ENCODE data around the gene STPG4. TPM values are rescaled to one million over a fixed set of nuclear protein-coding genes. Genes with fewer than 3 reads are reported as not detected.
A peak's percentile ranks its signal among the peaks of the same experiment; 100 is the strongest.
"Not testable (repeated sequence)": the region's sequence is repeated elsewhere in the genome, so short reads cannot be mapped to it uniquely, and the experiment has no call there.

The STPG4 gene
- total RNA-seq, 2 donors from 2014 or later: 0.21 TPM; not detected in 1

DNA sequence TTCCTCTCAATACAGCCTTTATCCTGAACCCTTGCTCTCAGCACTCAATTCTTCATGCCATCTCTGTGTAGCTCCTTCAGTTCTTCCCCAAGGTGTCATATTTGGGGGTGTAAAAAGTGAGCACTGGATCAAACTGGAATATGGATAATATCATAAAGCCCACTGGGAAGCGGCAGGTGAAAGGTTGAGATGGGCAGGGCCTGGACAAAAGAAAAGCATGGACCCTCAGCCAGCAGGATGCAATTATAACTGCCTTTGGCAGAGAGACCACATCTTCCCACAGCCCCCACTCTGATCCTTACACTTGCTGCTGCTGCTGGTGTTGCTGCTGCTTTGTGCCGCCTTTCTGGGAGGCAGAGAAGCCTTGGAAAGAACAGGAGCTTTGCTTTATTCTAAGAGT lies 31.2 kb upstream of the STPG4 start:
- DNase-seq: no peak
- H3K27me3 Mint-ChIP-seq: peaks cover 37% of the 10 kb centered on the region

DNA sequence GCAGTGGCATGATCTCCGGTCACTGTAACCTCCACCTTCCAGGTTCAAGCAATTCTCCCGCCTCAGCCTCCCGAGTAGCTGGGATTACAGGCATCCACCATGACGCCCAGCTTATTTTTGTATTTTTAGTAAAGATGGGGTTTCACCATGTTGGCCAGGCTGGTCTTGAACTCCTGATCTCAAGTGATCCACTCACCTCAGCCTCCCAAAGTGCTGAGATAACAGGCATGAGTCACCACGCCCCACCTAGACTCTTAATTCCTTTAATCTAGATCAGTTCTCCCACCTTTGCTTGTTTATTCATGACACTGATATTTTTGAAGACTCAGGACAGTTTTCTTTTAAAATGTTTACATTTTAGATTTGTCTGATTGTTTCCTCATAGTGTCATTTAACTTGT lies 30.0 kb upstream of the STPG4 start:
- not testable (repeated sequence) for ATAC-seq; DNase-seq; H3K27ac Mint-ChIP-seq; H3K4me1 Mint-ChIP-seq; H3K4me3 Mint-ChIP-seq; H3K9me3 ChIP-seq (ENCODE audit: control insufficient read depth, low read length, poor library complexity, severe bottlenecking)
- peaks cover 37% of the 10 kb centered on the region for H3K27me3 Mint-ChIP-seq
- H3K36me3 Mint-ChIP-seq (ENCODE audit: low read depth): peaks cover 12% of the 10 kb centered on the region

More for the DNA sequence above, 31.2 kb upstream of the STPG4 start:
- Mint-ChIP-seq H3K36me3 (ENCODE audit: low read depth) (peaks cover 10% of the 10 kb centered on the region), H3K27ac (peak overlapping the region; percentile 19), H3K4me3 (no peak overlapping the region), H3K4me1 (no peaks in the 10 kb centered on the region)
- H3K9me3 ChIP-seq (ENCODE audit: control insufficient read depth, low read length, poor library complexity, severe bottlenecking): no peaks in the 10 kb centered on the region
- ATAC-seq: no peak

DNA sequence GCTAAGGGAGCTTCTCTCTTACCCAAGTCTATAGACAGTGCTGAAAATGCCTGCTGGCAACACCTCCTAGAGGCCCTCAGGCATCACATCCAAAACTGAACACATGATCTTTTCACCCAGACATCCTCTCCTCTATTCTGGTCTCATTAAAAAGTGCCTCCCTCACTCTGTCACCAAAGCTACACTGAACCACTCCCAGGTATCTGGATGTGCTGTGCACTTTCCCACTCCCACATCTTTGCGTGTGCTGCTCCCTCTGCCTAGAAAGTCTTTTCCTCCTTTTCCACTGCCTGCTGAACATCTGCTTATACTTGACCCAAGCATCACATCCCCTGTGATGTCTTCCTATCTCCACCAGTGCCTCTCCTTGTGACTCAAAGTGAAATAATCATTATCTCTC lies 26.1 kb upstream of the STPG4 start:
- ATAC-seq (no peak), DNase-seq (no peak)
- H3K9me3 ChIP-seq (ENCODE audit: control insufficient read depth, low read length, poor library complexity, severe bottlenecking): no peaks in the 10 kb centered on the region
- peaks cover 26% of the 10 kb centered on the region for H3K27me3 Mint-ChIP-seq
- H3K36me3 Mint-ChIP-seq (ENCODE audit: low read depth): peaks cover 8% of the 10 kb centered on the region
- H3K27ac Mint-ChIP-seq: peak overlapping the region; percentile 24
- H3K4me3 Mint-ChIP-seq: no peak overlapping the region
- H3K4me1 Mint-ChIP-seq: peaks cover 11% of the 10 kb centered on the region

DNA sequence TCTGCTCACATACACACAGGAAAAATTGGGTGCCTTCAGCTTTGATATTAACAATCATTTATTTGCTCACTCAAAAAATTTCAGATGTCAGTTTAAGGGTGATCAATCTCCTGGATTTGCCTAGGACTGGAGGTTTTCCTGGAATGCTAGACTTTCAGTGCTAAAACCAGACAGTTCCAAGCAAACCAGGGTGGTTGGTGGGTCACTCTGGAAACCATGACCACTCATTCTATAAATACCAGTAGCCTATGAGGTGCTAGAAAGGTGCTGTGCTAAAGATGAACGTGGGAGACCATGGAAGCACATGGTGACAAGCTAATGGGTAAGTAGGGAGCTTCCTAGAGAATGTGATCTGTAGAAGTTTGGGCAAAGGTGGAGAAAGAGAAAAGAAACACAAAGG lies 25.4 kb upstream of the STPG4 start:
- no peak overlapping the region for H3K4me3 Mint-ChIP-seq
- ATAC-seq (no peak), DNase-seq (no peak)
- H3K27ac Mint-ChIP-seq: peak overlapping the region; percentile 24
- H3K4me1 Mint-ChIP-seq: peaks cover 14% of the 10 kb centered on the region
- H3K27me3 Mint-ChIP-seq: peaks cover 20% of the 10 kb centered on the region
- no peaks in the 10 kb centered on the region for H3K9me3 ChIP-seq (ENCODE audit: control insufficient read depth, low read length, poor library complexity, severe bottlenecking)
- peaks cover 11% of the 10 kb centered on the region for H3K36me3 Mint-ChIP-seq (ENCODE audit: low read depth)

DNA sequence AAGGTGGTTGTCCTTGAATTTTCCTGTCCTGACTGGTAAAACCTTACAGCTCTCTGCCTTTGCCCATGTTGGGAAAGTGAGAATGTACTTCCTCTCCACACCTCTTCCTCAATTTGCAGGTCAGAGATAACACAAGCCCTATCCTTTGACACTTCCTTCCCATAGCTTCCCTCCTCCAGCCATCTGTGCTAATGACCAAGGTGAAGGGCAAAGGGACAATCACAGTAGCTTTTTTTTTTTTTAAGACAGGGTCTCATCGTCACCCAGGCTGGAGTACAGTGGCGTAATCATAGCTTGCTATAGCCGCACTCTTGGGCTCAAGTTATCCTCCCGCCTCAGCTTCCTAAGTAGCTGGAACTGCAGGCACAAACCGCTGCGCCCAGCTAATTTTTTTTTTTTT lies 24.3 kb upstream of the STPG4 start:
- no peaks in the 10 kb centered on the region for H3K9me3 ChIP-seq (ENCODE audit: control insufficient read depth, low read length, poor library complexity, severe bottlenecking)
- ATAC-seq (no peak), DNase-seq (no peak)
- no peak overlapping the region for H3K4me3 Mint-ChIP-seq
- peaks cover 22% of the 10 kb centered on the region for H3K4me1 Mint-ChIP-seq
- peaks cover 12% of the 10 kb centered on the region for H3K27me3 Mint-ChIP-seq
- H3K36me3 Mint-ChIP-seq (ENCODE audit: low read depth): peaks cover 11% of the 10 kb centered on the region
- no peak overlapping the region for H3K27ac Mint-ChIP-seq

DNA sequence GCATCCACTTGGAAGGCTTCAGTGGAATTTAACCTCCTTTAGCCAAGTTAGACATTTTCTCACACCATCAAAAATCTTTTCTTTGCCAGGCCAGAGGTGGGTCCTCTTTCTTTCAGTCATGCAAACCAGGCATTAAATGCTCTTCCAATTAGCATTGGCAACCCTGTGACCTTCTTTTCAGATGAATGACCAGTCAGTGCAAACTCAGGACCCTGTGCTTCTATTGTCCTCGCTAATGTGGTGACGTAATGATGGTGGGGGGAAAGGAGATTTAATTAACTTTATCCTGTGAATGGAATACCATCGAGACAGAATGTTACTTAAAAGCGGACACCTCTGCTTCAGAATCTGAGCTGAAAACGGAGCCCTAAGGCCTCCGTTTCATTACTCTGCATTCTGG lies 23.2 kb upstream of the STPG4 start:
- H3K9me3 ChIP-seq (ENCODE audit: control insufficient read depth, low read length, poor library complexity, severe bottlenecking): no peaks in the 10 kb centered on the region
- Mint-ChIP-seq H3K4me3 (no peak overlapping the region), H3K36me3 (ENCODE audit: low read depth) (peaks cover 11% of the 10 kb centered on the region), H3K4me1 (peaks cover 26% of the 10 kb centered on the region), H3K27ac (peak overlapping the region; percentile 99), H3K27me3 (peaks cover 12% of the 10 kb centered on the region)
- no peak for ATAC-seq
- no peak for DNase-seq

DNA sequence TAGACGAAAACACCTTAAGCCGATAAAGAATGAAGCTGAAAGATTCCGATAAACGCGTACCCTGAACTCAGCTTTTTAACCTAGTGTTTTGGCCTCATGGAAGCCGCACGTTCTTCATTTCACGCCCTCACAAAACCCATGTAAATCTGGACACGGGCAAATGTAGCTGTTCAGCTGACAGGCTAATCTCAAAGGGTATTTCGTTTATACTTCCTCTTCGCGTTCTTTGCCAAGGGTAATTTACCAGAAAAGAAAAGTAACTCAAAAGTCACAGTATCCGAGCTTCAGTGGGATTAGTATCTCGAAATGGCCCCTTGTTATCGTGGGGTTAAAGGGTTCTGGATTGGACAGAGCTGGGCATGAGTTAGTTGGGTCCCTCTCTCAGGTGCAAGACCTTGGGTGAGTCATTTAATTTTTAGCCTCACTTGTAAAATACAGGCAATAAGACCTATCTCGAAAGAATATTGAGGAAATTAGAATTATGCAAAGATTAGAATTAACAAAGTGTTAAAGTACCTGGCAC lies 22.0 kb upstream of the STPG4 start:
- H3K4me1 Mint-ChIP-seq: peaks cover 33% of the 10 kb centered on the region
- ATAC-seq: peak; percentile 1

DNA sequence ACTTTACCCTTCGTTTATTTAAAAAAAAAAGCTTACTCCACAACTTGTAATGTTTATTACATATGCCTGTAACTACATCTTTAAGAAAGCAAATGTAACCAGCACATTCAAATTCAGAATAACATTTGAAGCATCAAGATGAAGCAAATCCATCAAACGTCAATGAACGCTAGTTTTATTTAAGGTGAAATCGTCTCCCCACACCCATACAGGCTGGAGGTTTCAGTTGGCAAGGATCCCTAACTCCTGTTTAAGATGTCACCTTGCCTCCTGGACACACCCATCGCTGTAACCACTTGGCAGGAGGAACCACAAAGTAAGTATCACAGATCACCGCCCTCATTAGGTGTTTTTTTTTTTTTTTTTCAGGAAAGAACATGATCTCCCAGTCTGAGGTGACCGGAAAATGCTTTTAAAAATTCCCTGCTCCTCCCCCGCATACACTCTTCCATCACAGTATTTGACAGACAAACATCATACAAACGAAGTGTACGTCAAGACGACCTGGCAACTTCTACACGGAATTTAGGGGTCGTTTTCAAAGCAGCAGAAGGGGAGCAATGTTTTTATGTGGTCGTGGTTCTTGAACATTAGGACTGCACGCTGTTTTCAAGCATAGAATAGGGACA lies 19.7 kb upstream of the STPG4 start:
- H3K4me3 Mint-ChIP-seq: peak overlapping the region; percentile 96
- H3K9me3 ChIP-seq (ENCODE audit: control insufficient read depth, low read length, poor library complexity, severe bottlenecking): no peaks in the 10 kb centered on the region
- ATAC-seq (peak; percentile 22), DNase-seq (peak in 2 of 3 donors; percentile 24 to 30)
- H3K4me1 Mint-ChIP-seq: peaks cover 46% of the 10 kb centered on the region
- H3K27ac Mint-ChIP-seq: peak overlapping the region; percentile 99
- peaks cover 7% of the 10 kb centered on the region for H3K27me3 Mint-ChIP-seq
- peaks cover 7% of the 10 kb centered on the region for H3K36me3 Mint-ChIP-seq (ENCODE audit: low read depth)

More for the DNA sequence above, 22.0 kb upstream of the STPG4 start:
- no peaks in the 10 kb centered on the region for H3K9me3 ChIP-seq (ENCODE audit: control insufficient read depth, low read length, poor library complexity, severe bottlenecking)
- peaks cover 11% of the 10 kb centered on the region for H3K36me3 Mint-ChIP-seq (ENCODE audit: low read depth)
- DNase-seq: no peak
- peaks cover 7% of the 10 kb centered on the region for H3K27me3 Mint-ChIP-seq
- peak overlapping the region; percentile 96 for H3K4me3 Mint-ChIP-seq
- H3K27ac Mint-ChIP-seq: peak overlapping the region; percentile 99

DNA sequence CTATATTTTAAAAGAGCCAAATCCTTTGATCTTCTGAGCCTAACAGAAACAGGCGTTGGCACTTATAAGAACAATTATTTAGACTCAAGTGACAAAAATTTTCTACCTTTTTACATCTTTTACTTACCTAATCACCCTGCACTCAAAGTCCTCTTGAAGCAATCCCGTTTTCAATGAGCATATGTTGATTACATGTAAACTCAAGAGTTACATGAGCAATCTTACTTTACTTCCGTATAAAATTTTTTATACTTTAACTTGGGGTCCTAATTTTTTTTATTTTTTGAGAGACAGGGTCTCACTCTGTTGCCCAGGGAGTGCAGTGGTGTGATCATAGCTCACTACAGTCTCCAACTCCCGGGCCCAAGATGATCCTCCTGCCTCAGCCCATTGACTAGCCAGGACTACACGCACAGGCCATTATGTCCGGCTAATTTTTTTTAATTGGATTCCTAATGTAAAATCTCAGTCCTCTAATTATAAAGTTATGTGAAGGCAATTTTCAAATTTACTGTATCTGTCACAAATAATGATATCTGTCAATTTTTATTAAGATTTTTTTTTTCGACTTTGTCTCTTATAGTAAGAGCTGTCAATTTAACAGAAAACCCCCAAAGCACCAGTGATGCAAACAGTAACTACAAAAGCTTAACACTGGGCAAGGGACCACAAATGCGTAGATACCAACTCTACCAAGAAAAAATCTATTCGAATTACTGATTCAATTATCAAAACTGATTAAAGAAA lies 19.1 kb upstream of the STPG4 start:
- Mint-ChIP-seq H3K4me1 (peaks cover 46% of the 10 kb centered on the region), H3K27me3 (peaks cover 7% of the 10 kb centered on the region), H3K36me3 (ENCODE audit: low read depth) (peaks cover 7% of the 10 kb centered on the region), H3K4me3 (peak overlapping the region; percentile 96), H3K27ac (peak overlapping the region; percentile 99)
- DNase-seq (no peak), ATAC-seq (no peak)
- no peaks in the 10 kb centered on the region for H3K9me3 ChIP-seq (ENCODE audit: control insufficient read depth, low read length, poor library complexity, severe bottlenecking)

DNA sequence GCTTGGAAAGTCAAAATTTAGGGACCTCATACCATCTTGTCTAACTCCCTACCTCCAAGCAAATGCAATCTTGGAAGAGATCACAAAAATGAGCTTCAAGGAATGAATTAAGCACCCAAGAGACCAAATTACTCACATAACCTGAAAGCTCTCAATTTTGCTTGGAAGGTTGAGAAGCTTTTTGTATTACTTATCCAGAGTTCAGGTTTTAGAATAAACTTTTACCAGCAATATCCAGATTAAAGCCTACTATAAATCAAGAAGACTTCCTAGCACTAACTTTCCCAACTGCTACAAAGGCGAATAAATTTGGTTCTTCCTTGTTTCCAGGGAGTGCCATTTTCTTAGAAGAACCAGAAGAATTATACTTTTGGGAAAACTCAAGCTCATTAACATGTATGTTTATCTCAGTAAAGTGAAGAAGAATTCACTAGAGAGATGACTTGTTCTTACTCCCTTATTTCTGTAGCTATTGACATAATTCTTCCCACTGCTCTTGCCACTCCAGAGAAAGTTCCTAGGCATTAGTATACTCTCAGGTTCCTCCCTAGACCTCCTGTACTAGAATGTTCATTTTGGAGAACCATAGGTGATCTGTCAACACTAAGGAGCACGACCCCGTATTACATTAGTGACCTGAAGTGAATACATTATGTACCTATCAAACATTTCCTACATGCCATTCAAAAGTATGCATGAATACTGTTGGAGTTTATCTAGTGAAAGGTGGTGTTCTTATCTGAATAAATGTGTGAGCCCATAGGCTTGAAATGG lies 18.0 kb upstream of the STPG4 start:
- peaks cover 7% of the 10 kb centered on the region for H3K36me3 Mint-ChIP-seq (ENCODE audit: low read depth)
- ATAC-seq: no peak
- DNase-seq: no peak
- H3K4me1 Mint-ChIP-seq: peaks cover 47% of the 10 kb centered on the region
- peak overlapping the region; percentile 99 for H3K27ac Mint-ChIP-seq
- H3K4me3 Mint-ChIP-seq: peak overlapping the region; percentile 80
- H3K9me3 ChIP-seq (ENCODE audit: control insufficient read depth, low read length, poor library complexity, severe bottlenecking): no peaks in the 10 kb centered on the region
- peaks cover 7% of the 10 kb centered on the region for H3K27me3 Mint-ChIP-seq

DNA sequence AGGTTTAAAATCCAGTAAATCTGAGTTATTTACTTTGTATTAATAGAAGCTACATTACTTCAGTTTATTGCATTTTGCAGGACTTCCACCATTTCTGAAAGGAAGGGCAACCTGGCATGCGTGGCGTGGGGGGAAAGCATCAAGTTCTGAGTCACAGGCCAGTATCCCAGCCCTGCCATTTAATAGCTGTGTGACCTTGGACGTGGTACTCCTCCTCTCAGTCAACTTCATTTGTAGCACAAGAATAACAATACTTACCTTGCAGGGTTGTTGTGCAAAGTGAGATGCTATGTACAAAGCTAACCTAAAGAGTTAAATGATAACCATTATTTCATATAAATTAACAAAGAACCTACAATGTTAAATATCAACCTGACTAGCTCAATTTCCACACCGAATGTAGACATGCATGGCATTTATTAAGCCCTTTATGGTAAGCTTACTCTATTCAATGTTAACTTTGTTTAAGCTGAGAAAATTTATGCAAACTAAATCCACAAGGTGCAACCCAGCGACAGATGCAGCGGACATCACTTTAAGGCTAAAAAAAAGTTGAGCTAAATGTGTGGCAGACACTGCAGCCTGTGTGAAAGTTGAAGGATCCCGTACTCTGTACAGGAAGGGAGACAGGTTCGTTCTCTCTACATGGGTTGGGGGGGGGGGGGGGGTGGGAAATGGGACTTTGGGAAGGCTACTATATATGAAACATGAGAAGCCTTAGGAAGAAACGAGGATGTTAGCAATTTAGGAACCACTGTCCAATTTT lies 17.2 kb upstream of the STPG4 start:
- no peak for ATAC-seq
- H3K27ac Mint-ChIP-seq: peak overlapping the region; percentile 99
- no peaks in the 10 kb centered on the region for H3K9me3 ChIP-seq (ENCODE audit: control insufficient read depth, low read length, poor library complexity, severe bottlenecking)
- no peak for DNase-seq
- H3K4me3 Mint-ChIP-seq: peak overlapping the region; percentile 80
- H3K4me1 Mint-ChIP-seq: peaks cover 45% of the 10 kb centered on the region
- peaks cover 7% of the 10 kb centered on the region for H3K27me3 Mint-ChIP-seq
- H3K36me3 Mint-ChIP-seq (ENCODE audit: low read depth): peaks cover 7% of the 10 kb centered on the region

DNA sequence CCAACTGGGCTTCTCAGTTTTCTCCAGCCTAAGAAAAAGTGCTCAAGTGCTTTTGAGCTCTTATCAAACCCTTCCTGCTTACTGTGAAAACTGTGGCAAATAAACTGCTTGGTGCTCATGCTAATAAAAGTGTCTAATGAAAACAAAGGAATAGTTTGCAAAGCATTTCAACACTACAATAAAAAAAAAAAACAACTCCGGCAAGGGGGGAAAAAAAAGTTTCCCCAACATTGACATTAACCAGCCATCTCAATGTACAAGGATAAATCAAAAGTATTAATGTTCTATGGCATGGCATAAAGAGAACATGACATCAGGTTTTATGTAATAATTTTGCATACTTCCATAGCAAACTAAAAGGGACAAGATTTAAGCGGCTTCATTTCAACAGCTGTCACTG lies 14.7 kb upstream of the STPG4 start:
- H3K36me3 Mint-ChIP-seq (ENCODE audit: low read depth): peaks cover 4% of the 10 kb centered on the region
- no peak overlapping the region for H3K4me3 Mint-ChIP-seq
- H3K9me3 ChIP-seq (ENCODE audit: control insufficient read depth, low read length, poor library complexity, severe bottlenecking): no peaks in the 10 kb centered on the region
- H3K4me1 Mint-ChIP-seq: peaks cover 40% of the 10 kb centered on the region
- no peak overlapping the region for H3K27ac Mint-ChIP-seq
- ATAC-seq (no peak), DNase-seq (no peak)
- no peaks in the 10 kb centered on the region for H3K27me3 Mint-ChIP-seq
